DMS79 (cell line): Measurements from ENCODE around the gene GRM2.
"Not testable (repeated sequence)": the region's sequence is repeated elsewhere in the genome, so short reads cannot be mapped to it uniquely, and the experiment has no call there.

Experiments
- DNase-seq: peaks from one replicate; lab custom pipeline; 2025; lab: John Stamatoyannopoulos, UW

The GRM2 gene

DNA sequence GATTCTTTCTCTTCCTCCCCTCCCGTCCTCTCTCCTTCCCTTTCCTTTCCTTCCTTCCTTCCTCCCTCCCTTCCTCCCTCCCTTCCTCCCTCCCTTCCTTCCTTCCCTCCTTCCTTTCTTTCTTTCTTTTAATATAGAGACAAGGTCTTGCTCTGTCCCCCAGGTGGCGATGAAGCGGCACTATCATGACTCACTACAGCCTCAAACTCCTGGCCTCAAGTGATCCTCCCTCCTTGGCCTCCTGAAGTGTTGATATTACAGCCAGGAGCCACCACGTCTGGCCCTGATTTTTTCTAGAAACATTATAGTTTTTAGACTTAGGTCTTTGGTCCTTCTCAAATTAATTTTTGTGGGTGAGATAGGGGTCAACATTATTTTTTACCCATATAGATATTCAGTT, 15.5 kb downstream of the GRM2 start:
- DNase-seq = no peak

DNA sequence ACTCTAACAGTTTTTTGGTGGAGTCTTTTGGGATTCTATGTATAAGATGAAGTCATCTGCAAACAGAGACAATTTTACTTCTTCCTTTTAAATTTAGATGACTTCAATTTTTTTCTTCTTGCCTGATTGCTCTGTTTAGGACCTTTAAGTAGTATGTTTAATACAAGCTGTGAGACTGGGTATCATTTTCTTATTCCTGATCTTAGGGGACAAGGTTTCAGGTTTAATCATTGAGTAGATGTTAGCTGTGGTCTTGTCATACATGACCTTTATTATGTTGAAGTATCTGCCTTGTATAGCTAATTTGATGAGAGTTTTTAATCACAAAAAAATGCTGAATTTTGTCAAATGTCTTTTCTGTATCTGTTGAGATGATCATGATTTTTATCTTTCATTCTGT, 20.6 kb downstream of the GRM2 start:
- no peak for DNase-seq

DNA sequence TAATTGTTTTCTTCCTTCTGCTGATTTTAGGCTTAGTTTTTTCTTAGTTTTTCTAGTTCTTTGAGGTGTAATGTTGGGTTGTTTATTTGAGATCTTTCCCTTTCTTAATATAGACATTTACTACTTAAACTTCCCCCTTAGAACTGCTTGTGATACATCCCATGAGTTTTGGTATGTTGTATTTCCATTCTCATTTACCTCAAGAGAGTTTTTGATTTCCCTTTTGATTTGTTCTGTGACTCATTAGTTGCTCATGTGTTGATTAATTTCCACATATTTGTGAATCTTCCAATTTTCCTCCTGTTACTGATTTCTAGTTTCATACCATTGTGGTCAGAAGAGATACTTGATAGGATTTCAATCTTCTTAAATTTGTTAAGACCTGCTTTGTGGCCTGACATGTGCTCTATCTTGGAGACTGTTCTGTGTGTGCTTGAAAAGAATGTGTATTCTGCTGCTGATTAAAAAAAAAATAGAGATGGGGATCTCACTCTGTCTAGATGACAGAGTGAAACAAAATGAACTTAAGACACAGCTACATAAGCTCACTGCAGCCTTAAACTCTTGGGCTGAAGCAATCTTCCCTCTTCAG, 22.3 kb downstream of the GRM2 start:
- DNase-seq = no peak

DNA sequence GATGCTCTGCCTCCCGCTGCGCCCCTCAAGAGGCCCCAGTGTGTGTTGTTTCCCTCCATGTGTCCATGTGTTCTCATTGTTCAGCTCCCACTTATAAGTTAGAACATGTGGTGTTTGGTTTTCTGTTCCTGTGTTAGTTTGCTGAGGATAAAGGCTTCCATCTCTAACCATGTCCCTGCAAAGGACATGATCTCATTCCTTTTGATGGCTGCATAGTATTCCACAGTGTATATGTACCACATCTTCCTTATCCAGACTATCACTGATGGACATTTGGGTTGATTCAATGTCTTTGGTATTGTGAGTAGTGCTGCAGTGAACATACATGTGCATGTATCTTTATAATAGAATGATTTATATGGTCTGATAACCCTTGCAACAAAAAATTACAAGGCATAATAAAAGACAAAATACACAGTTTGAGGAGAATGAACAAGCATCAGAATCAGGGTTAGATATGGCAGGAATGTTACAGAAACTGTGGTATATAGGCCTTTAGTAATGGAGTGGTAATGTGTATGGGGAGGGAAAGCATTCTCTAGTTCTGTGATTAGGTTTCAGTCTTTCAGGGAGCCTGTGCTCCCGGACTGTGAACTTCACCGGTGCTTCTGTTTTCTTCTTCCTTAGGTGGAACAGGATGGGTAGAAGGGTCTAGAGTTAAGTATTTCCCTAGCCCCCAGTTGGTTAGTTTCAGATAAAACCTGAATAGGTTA, 27.1 kb downstream of the GRM2 start:
- DNase-seq = no peak

DNA sequence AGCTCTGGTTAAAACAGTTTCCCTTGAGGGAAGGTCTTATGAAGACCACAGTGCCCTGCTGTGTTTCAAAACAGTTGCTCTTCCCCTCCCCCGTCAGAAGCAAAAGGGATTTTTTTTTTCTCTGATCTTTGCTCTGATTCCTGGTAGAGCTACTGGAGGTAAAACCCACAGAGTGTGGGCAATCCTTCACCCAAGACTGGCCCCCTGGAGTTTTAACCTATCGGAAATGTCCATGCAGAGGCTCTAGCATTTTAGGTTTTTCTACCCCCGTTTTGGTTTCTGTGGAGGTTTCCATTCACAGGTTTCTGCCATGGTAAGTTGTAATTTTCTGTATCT, 27.7 kb downstream of the GRM2 start:
- DNase-seq = no peak

DNA sequence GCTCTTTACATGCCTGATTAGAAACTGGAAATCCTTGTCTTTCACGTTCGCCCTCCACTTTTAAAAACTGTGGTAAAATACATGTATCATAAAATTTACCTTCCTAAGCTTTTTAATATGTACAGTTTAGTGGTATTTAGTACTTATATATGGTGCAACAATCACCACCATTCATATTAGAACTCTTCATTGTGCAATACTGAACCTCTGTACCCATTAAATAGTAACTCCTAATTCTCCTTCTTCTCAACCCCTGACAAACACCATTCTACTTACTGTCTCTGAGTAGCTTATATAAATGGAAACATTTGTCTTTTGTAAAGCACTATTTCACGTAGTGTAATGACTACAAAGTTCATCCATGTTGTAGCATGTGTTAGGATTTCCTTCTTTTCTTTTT, 28.2 kb downstream of the GRM2 start:
- no peak for DNase-seq

DNA sequence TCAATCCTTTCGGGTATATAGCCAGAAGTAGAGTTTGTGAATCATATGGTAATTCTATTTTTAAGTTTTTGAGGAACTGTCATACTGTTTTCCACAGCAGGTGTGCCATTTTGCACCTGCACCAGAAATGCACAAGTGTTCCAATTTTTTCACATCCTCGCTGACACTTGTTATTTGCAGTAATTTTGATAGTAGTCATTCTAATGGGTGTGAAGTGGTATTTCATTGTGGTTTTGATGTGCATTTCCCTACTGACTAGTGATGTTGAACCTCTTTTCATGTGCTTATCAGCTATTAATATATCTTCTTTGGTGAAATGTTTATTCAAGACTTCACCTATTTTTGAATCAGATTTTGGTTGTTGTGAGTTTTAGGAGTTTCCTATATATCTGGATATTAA, 29.1 kb downstream of the GRM2 start:
- no peak for DNase-seq

DNA sequence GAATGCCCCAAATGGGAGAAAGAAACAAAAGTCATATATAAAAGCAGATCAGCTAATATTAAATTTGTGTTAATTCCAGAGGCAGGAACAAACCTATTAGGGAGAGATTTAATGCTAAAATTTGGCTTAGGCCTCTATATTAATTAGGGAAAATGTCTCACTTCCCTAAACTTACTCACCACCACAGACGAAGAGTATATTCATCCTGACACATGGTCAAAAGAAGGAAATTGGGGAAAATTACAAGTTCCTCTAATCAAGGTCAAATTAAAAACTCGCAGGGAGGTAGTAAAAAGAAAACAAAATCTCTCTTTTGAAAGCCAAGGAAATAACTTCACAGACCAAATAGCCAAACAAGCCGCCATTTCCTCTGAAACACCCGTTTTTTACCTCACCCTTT, 32.2 kb downstream of the GRM2 start:
- DNase-seq = no peak

DNA sequence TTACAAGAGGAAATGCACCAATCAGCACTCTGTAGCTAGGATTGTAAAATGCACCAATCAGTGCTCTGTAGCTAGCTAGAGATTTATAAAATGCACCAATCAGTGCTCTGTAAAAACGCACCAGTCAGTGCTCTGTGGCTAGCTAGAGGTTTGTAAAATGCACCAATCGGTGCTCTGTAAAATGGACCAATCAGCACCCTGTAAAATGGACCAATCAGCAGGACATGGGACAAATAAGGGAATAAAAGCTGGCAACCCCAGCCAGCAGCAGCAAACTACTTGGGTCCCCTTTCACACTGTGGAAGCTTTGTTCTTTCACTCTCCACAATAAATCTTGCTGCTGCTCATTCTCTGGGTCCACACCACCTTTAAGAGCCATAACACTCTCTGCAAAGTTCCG, 35.5 kb downstream of the GRM2 start:
- DNase-seq = not testable (repeated sequence)

DNA sequence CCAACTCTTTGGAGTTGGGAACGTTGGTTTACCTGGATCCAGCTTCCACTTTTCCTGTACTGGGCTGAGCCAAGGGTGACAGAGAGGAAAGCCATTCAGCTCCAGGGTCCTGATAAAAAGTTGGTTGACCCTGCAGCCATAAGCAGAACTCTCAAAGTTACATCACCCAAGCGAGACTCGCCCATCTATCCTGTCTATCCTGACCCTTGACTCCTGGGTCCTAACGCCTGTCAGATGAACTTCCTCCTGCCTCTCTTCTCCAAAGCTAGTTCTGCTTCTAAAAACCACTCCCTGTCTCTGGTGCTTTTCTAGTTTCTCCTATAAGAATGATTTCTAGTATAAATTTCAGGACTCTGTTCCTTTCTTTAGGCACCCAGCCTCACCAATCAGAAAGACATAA, 36.1 kb downstream of the GRM2 start:
- not testable (repeated sequence) for DNase-seq

DNA sequence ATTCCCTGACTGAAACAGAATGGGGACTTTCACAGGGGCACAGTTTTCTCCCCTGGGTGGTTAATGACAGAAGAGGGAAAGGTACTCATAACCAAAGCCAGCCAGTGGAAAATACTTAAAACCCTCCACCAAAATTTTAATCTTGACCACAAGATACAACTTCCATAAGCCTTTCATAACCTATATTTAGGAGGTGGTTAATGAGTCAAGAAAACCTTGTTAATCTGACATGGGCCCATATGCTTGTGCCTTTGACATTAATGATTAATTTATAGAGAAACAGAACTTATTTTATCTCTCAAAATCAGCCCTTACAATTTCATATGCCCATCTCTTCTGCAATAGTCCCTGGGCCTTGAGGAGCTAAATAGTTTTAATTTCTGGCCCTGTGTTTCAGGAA, 41.0 kb downstream of the GRM2 start:
- DNase-seq = no peak

DNA sequence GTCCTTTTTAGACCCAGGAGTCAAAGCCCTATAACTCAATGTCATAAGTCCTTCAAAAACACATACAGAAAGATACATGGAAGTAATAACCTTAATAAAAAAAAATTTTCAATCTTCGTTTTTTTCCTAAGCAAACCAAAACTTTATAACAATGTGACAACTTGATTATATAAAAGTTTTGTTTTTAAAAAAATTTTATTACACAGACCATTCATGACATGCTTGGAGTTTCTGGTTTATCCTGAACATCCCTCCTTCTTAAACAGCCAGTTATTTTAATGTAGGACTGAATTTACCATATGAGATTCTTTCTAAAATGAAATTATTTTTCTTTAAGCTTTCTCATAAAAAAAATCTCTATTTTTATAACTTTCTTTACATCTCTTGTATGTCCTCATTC, 41.5 kb downstream of the GRM2 start:
- DNase-seq = no peak

DNA sequence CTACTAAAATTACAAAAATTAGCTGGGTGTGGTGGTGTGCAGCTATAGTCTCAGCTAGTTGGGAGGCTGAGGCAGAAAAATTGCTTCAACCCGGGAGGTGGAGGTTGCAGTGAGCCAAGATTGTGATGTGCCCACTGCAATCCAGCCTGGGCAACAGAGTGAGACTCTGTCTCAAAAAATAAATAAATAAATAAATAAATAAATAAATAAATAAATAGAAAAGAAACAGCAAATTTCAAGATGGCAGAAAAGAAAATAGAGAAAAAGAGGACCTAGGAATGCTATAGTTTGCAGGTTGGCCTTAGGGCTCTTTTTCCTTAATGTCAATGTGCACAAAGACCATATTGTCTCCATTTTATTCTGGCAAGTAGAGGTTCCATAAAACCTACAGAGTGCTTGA, 44.0 kb downstream of the GRM2 start:
- no peak for DNase-seq

DNA sequence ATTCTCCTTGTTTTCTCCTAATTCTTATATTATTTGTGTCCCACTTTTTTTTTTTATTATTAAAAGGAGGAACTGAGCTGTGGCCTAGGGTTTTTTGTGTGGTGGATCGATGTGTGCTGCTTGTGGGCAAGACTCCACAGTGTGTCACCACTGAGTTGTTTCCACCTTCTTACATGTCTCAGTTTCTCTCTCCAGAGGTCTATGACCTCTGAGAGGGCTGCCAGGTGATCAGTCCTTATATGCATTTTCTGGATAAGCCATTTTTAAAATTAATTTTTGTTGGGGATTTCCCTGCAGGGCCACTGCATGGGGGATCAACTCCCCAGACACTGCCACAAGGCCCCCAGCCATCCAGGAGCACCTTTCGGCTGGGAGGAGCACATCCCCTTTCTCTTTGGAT, 44.4 kb downstream of the GRM2 start:
- DNase-seq = no peak

DNA sequence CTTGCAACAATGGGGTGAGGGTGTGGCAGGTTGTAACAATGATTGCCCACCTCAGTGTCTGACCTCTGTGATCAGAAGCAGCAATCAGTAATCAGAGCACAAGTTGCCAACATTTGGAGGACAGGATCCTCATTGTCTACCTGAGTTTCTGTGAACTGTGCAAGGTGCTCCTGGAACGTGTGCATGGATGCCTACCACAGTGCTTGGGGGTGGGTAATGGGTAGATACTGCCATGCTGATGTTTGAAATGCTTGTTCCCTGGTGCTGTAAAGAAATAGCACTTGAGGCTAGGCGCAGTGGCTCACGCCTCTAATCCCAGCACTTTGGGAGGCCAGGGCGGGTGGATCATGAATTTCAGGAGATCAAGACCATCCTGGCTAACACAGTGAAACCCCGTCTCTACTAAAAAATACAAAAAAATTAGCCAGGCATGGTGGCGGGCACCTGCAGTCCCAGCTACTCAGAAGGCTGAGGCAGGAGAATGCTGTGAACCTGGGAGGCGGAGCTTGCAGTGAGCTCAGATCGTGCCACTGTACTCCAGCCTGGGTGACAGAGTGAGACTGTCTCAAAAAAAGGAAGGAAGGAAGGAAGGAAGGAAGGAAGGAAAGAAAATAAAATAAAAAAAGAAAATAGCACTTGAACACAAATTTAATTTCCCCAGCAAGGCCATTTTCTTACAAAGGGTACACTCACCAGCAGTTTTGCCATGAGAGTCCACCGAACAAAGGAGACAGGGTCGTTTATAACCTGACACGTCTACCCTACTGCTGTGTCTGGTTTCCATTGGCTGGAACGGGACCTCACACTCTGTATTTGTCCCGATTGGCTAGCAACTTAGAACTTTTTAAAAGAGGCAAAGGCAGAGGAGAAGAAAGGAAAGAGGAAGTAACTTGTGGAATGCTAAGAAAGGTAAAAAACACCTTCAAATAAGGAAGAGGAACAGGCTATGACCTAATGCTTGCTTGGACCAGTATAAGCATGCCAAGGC, 47.2 kb downstream of the GRM2 start:
- DNase-seq = not testable (repeated sequence)

DNA sequence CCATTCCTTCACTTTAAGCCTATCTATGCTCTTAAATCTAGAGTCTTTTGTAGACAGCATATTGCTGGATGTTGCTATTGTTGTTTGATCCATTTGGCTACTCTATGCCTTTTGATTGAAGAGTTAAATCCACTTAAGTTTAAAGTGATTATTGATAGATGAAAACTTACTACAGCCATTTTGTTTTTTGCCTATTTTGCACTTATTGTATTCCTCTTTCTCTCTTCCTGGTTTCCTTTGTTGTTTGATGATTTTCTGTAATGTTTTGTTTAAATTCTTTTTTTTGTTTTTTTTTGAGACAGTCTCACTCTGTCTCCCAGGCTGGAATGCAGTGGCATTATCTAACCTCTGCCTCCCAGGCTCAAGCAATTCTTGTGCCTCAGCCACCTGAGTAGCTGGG, 52.3 kb downstream of the GRM2 start:
- no peak for DNase-seq
